Measurements from ENCODE around the gene FHOD3.

The FHOD3 gene

GRCh38 chr18:36411745-36412168, 114.2 kb downstream of the FHOD3 start:
- peak; percentile 54 for DNase-seq (ENCODE audit: low spot score)

GRCh38 chr18:36412778-36413177, 115.3 kb downstream of the FHOD3 start:
- DNase-seq (ENCODE audit: low spot score), result peak; percentile 46

- DNase-seq (ENCODE audit: low spot score), result no peak
Measured at GRCh38 chr18:36415171-36415570, 117.7 kb downstream of the FHOD3 start.

- DNase-seq (ENCODE audit: low spot score), result no peak
Measured at GRCh38 chr18:36415625-36416024, 118.1 kb downstream of the FHOD3 start.

DNA sequence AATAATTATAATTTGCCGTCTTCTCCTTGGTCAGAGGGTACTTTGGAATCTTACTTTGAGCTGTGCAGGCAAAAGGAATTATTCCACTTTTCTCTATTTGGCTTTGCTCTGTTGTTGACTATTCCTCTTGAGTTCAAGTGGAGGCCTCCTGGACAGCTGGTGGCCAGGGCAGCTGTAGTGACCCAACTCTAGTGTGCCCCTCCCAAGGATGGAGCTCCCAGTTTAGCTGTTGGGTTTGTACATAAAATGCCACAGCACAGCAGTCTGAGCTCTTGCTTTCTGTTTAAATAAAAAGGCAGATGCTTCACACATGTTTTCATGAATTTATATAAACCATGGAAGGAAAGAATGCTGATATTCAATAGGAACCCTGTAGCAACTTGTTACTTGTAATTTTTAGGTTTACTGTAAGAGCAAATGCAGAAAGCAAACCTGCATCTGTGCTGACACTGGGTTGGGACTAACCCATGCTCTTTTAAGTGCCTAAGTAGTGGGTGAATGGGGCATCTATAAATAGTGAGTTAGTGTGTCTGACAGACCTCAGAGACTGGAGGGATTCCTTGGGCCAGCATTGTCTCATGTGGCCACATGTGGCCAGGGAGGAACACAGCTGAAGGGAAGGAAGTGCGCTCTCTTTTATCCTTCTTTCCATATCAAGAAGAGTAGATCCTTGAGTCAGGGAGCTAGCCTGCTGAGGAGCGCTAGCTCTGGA, 121.8 kb downstream of the FHOD3 start:
- DNase-seq (ENCODE audit: low spot score), result no peak

- DNase-seq (ENCODE audit: low spot score), result peak; percentile 59
Measured at GRCh38 chr18:36419900-36420531, 122.5 kb downstream of the FHOD3 start.

DNA sequence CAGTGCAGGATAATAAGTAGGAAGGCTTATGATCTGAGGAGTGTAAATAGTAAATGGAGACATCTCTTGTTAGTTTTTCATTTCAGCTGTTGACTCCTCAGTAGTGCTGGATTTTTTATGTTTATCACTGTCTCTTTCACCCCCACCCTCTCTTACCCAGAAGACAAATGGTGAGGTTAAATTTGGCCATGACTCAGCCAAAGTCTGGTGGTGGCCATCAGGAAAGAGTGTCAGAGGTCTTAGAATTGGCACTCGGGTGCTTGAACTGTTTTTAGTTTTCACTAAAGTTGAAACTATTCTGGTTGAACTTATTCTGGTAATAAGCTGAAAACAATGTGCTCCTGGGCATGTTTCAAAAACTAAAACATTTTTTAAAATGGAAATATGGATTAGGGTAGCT, 123.3 kb downstream of the FHOD3 start:
- DNase-seq (ENCODE audit: low spot score), result no peak

DNA sequence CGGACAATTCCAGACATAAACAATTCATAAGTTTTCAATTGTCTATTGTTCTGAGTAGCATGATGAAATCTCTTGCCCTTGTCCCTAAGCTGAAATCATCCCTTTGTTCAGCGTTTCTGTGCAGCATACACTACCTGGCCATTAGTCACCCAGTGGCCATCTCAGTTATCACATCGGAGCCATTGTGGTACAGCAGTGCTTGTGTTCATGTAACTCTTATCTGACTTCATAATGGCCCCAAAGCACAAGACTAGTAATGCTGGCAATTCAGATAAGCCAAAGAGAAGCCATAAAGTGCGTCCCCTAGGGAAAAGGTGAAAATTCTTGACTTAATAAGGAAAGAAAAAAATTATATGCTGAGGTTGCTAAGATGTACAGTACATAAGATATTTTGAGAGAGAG, 127.2 kb downstream of the FHOD3 start:
- DNase-seq (ENCODE audit: low spot score), result no peak

- DNase-seq (ENCODE audit: low spot score), result no peak
Measured at GRCh38 chr18:36427369-36427768, 129.9 kb downstream of the FHOD3 start.

DNA sequence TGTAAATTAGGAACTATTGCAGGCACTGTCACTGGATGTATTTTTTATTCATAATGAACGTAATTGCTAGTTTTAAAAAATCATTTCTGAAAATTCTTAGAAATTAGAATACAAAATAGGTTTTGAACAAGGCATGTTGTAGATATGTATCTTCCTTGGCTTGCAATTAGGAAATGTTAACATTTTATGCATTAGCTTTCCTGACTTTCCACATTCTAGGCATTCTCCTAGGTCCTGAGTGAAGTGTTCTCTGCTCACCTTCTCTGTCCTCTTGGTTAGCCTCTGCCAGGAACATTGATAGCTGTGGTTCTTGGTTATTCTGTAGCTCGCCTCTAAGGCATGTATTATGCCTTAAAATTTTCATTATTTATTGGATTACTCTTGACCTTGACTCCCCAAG, 130.3 kb downstream of the FHOD3 start:
- DNase-seq (ENCODE audit: low spot score), result no peak

DNA sequence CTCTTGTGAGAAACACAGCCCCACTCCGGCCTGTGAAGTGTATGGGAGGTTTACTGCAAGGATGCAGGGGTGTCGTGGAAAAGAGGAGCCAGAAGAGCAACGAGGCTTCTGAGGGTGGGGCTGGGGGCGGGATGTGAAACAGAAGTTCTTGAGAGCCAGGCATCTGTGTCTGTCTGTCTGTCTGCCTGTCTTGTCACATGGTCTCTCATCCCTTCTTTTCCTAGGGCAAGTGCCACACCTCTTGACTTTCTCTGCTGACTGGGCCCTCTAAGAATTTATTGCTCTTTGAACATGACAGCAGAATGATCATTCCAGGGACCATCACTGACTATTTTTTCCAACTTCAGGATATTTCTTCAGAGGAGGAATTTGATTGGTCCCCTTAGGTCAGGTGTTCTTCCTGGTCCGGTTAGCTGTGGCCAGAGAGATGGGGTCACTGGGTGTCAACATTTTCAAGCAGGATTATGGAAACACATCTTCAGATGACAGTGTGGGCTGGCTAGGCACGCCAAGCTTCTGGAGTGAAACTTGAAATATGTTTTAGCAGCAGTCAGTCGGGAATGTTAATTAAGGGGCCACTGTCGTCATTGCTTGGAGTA, 131.0 kb downstream of the FHOD3 start:
- DNase-seq (ENCODE audit: low spot score), result no peak

DNA sequence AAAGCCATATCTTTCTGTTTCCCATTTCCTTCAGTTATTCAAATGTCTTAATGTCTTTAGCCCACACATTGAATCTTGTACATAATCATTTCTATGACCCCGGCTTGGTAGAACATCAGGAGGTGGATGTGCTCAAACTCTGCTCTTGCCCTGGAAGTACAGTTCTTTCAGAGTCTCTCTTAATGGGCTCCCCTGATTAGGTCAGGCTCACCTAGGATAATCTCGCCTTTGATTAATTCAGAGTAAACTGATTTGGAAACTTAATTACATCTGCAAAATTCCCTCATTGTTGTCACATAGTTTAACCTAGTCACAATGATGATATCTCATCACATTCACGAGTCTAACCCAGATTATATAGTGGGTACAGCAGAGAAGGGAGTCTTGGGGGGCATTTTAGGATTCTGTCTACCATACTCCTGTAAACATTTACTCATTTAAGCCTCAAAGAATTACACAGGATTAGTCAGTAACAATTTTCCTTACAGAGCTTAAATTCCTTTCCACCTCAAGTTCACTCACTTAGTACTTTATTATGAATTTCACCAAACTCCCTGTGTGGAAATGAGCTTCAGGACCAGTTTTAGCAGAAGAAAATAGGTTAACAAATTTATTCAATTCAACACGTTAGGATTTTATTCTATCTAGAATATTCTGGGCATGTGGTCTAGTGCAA, 135.5 kb downstream of the FHOD3 start:
- no peak for DNase-seq (ENCODE audit: low spot score)

- no peak for DNase-seq (ENCODE audit: low spot score)
Measured at GRCh38 chr18:36436387-36436786, 138.9 kb downstream of the FHOD3 start.

- DNase-seq (ENCODE audit: low spot score), result no peak
Measured at GRCh38 chr18:36440614-36441013, 143.1 kb downstream of the FHOD3 start.

DNA sequence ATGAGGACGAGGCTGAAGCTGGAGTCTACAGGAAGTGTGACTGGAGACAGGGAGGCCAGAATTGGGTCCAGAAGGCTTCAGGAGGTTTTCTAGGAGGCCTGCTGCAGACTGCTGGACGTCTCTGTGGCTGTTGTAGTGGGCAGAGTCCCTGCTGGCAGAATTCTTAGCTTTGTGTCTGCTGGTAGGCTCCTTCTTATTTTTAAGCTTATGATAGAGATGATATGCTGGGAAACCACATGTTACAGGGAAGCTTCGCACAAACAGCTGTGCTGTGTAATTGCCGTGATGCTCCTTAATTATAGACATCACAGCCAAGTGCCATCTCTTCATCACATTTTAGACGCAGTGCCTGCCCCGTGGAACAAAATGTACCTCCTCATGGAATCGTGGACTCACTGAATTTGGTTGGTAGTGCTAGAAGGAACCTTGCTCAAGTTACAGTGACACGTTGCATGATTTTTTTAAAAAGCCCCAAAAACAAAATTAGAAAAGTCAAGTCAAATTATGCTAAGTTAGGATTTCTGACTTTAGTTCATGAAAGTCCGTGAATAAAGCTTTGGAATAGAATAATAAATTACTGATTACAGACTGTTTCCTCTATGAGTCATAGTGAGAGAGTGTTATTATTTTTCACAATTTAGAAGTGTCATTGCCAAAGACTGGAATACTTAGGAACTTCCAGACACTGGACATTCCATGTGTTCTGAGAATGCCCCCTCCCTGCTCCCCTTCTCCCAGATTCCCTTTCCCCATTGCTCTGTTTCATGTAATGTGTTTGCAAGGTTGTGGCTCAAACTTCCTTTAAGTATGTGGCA, 144.1 kb downstream of the FHOD3 start:
- no peak for DNase-seq (ENCODE audit: low spot score)

DNA sequence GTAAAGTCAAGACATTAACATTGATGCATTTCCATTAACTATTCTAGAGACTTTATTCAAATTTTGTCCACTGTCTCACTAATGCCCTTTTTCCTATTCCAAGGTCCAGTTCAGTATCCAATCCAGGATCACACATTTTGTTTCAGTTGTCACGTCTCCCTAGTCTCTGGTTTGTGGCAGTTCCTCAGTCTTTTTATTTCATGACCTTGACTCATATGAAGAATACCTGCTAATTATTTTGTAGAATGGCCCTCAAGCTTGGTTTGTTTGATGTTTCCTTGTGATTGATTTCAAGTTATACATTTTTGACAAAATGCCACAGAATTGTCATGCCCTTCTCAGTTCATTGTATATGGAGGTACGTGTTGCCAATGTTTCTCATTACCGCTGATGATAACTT, 145.2 kb downstream of the FHOD3 start:
- no peak for DNase-seq (ENCODE audit: low spot score)

DNA sequence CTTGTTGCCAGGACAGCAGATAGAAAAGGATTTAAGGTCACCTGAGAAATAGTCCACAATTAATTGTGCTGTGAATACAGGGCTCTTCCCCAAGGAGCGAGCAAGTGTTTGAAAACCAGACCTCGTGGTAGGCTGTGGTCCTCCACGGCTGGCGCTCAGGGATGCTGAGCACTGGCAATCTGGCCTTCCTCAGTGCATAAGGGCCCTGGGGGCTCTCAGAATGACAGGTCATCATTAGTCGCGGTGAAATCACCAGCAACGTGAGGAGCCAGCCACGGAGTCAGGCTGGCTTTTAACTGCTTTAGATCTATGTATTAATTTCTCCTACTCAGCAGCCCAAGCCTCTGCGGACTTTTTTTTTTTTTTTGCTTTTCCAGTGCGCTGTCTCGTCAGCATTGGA, 148.5 kb downstream of the FHOD3 start:
- DNase-seq (ENCODE audit: low spot score), result no peak

- no peak for DNase-seq (ENCODE audit: low spot score)
Measured at GRCh38 chr18:36448384-36449290, 151.1 kb downstream of the FHOD3 start.

DNA sequence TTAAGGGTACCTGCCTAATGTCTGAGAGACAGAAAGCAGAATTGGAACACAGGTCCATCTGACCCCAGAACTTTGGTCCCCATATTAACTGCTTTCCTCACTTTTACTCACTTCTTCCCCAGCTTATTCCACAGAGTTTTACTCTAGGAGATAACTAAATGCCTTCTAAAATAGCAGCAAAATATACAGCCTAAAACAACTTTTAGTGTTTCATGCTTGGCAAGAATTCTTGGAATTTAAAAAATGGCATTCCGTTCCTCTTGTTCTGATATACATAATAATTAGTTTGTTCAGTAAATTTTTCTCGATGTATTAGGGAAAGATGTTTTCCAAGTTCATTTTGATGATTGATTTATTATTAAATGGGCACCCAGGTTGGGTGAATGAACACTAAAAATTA, 151.9 kb downstream of the FHOD3 start:
- DNase-seq (ENCODE audit: low spot score), result no peak

GRCh38 chr18:36450264-36450663, 152.8 kb downstream of the FHOD3 start:
- DNase-seq (ENCODE audit: low spot score), result no peak
